Measurements from ENCODE around the gene RAPGEF5. TPM values are rescaled to one million over a fixed set of nuclear protein-coding genes. Genes with fewer than 3 reads are reported as not detected.

The RAPGEF5 gene
- total and polyA plus RNA-seq, 2 donors (not counting 3 experiments of a cell fraction or from before 2014, with no cell fraction given): 10.0 to 43.2 TPM

DNA sequence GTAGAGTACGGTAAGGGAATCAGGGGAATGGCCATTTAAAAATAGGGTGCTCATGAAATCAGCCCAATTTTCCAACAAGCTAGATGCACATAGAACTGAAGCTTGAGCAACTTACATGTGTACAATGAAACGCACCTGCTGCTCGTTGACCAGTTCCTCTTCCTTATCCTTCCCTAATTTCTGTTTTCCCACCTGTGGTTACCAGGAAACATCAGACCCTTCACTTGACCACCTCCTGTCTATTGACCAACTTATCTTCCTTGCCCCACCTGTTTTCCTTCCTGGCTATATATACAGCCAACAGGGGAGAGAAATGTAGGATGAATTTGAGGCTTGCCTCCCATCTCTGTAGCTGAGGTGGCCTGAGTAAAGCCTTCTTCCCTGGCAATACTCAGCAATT is 37.8 kb upstream of the RAPGEF5 start:
- no peaks in the 10 kb centered on the region for H3K27me3 ChIP-seq (ENCODE audit: control insufficient read depth in 2 of 2, insufficient read depth in 2 of 2, low read length in 2 of 2)
- POLR2A ChIA-PET: no interaction called here
- no peak overlapping the region for H3K4me2 ChIP-seq (ENCODE audit: insufficient read depth, low read length)
- dilution Hi-C loops (cut with MboI; ENCODE audit: extremely low pct_ligation_motif_present, low sequenced_read_pairs): no loop called here
- FAIRE-seq: no peak
- H3K36me3 ChIP-seq (ENCODE audit: control insufficient read depth in 2 of 2, extremely low read depth in 1 of 2, insufficient read depth in 2 of 2, low read length in 2 of 2): no peaks in the 10 kb centered on the region
- H3K9me3 ChIP-seq (replicated peaks; ENCODE audit: control insufficient read depth, insufficient read depth, low read length): no peaks in the 10 kb centered on the region
- DNase-seq (ENCODE audit: low read depth, low spot score): no peak
- no peak for TF ChIP-seq JUN (IDR thresholded peaks at IDR 0.05; ENCODE audit: borderline replicate concordance, insufficient read depth, insufficient read length, low read depth)
- TF ChIP-seq, protein P1, sequence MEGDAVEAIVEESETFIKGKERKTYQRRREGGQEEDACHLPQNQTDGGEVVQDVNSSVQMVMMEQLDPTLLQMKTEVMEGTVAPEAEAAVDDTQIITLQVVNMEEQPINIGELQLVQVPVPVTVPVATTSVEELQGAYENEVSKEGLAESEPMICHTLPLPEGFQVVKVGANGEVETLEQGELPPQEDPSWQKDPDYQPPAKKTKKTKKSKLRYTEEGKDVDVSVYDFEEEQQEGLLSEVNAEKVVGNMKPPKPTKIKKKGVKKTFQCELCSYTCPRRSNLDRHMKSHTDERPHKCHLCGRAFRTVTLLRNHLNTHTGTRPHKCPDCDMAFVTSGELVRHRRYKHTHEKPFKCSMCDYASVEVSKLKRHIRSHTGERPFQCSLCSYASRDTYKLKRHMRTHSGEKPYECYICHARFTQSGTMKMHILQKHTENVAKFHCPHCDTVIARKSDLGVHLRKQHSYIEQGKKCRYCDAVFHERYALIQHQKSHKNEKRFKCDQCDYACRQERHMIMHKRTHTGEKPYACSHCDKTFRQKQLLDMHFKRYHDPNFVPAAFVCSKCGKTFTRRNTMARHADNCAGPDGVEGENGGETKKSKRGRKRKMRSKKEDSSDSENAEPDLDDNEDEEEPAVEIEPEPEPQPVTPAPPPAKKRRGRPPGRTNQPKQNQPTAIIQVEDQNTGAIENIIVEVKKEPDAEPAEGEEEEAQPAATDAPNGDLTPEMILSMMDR (IDR thresholded peaks at IDR 0.05; ENCODE audit: extremely low read depth in 1 of 2, insufficient read depth in 1 of 2, low read depth in 1 of 2, low read length in 2 of 2): no peak
- no peak overlapping the region for H3K4me3 ChIP-seq (replicated peaks in 1 of 3; ENCODE audit: insufficient read depth in 1 of 3, low read depth in 1 of 3, low read length in 3 of 3)
- H3K9me1 ChIP-seq (replicated peaks; ENCODE audit: control insufficient read depth, extremely low read depth, insufficient read depth, low read length): no peaks in the 10 kb centered on the region
- H3K27ac ChIP-seq (ENCODE audit: insufficient read depth, low read depth, low read length): no peak overlapping the region
- no peak overlapping the region for H3K9ac ChIP-seq (replicated peaks; ENCODE audit: extremely low read depth, insufficient read depth, low read length)
- H3K79me2 ChIP-seq (ENCODE audit: control insufficient read depth, insufficient read depth, low read length): no peaks in the 10 kb centered on the region
- no peaks in the 10 kb centered on the region for H4K20me1 ChIP-seq (replicated peaks; ENCODE audit: control insufficient read depth, extremely low read depth, insufficient read depth, low read length)
- BruUV-seq (replicated peaks): no TSS peak
- intact Hi-C loops (cut with micrococcal nuclease): no loop called here
- peaks cover 14% of the 10 kb centered on the region for H3K4me1 ChIP-seq (ENCODE audit: control insufficient read depth, extremely low read depth, insufficient read depth, low read length)
- CTCF ChIA-PET: interaction anchor here (1.0 kb wide), 1 partner anchor 37 kb away, joined by 3 read pairs; no protein-coding TSS in a partner anchor
- H2AFZ ChIP-seq (ENCODE audit: low read depth, low read length): no peak overlapping the region

DNA sequence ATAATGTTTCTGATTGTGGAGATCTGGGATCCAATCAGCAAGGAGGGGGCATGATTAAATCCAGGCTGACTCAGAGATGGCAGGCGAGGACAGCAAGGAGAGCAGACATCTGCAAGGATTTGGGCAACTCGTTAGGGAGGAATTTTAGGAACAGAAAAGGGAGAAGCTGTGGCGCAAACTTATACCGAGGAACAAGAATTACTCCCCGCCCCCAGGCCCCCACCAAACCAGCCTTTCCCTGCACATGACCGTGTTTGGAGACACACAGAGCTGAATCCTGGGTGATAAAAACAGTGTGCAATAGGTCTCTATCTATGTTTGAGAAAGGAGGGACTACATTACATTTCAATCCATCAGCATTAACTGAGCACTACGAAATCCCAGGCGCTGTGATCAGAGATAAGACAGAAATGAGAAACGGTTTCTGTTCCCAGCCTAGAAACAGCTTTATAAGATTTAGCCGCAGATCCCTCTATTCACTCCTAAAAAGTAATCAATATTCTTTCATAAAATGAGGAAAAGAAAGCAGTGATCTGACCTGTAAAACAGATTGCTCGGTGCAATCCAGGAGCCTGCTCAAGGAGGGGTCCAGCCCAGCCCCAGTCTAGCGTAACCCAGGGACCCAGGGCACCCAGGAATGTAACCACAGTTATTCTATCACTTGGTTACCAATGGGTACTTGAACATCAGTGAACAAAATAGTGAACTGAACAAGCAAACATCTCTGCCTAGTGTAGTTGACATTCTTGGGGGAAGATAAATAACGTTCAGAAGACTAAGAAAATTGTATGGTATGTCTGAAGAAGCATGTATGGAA is 37.2 kb upstream of the RAPGEF5 start:
- FAIRE-seq: no peak
- no peak overlapping the region for H2AFZ ChIP-seq (ENCODE audit: low read depth, low read length)
- TF ChIP-seq GATA2 (IDR thresholded peaks at IDR 0.05; ENCODE audit: insufficient read depth, insufficient read length, low read depth, low read length) (no peak), JUN (IDR thresholded peaks at IDR 0.05; ENCODE audit: borderline replicate concordance, insufficient read depth, insufficient read length, low read depth) (no peak), POLR2A (IDR thresholded peaks at IDR 0.05; ENCODE audit: low read depth, low read length) (no peak), FOS (IDR thresholded peaks at IDR 0.05; ENCODE audit: borderline replicate concordance, insufficient read depth, low read length) (no peak)
- CTCF ChIA-PET: interaction anchor here (1.0 kb wide), 1 partner anchor 37 kb away, joined by 3 read pairs; no protein-coding TSS in a partner anchor
- H4K20me1 ChIP-seq (replicated peaks; ENCODE audit: control insufficient read depth, extremely low read depth, insufficient read depth, low read length): no peaks in the 10 kb centered on the region
- H3K4me1 ChIP-seq (ENCODE audit: control insufficient read depth, extremely low read depth, insufficient read depth, low read length): peaks cover 14% of the 10 kb centered on the region
- no peaks in the 10 kb centered on the region for H3K36me3 ChIP-seq (ENCODE audit: control insufficient read depth in 2 of 2, extremely low read depth in 1 of 2, insufficient read depth in 2 of 2, low read length in 2 of 2)
- H3K79me2 ChIP-seq (ENCODE audit: control insufficient read depth, insufficient read depth, low read length): no peaks in the 10 kb centered on the region
- no peaks in the 10 kb centered on the region for H3K9me3 ChIP-seq (replicated peaks; ENCODE audit: control insufficient read depth, insufficient read depth, low read length)
- intact Hi-C loops (cut with micrococcal nuclease): no loop called here
- H3K4me2 ChIP-seq (ENCODE audit: insufficient read depth, low read length): no peak overlapping the region
- BruUV-seq (replicated peaks): no TSS peak
- POLR2A ChIA-PET: no interaction called here
- no peaks in the 10 kb centered on the region for H3K9me1 ChIP-seq (replicated peaks; ENCODE audit: control insufficient read depth, extremely low read depth, insufficient read depth, low read length)
- H3K4me3 ChIP-seq (replicated peaks in 1 of 3; ENCODE audit: insufficient read depth in 1 of 3, low read depth in 1 of 3, low read length in 3 of 3): no peak overlapping the region
- no peak for DNase-seq (ENCODE audit: low read depth, low spot score)
- H3K27me3 ChIP-seq (ENCODE audit: control insufficient read depth in 2 of 2, insufficient read depth in 2 of 2, low read length in 2 of 2): no peaks in the 10 kb centered on the region
- dilution Hi-C loops (cut with MboI; ENCODE audit: extremely low pct_ligation_motif_present, low sequenced_read_pairs): no loop called here
- no peak overlapping the region for H3K9ac ChIP-seq (replicated peaks; ENCODE audit: extremely low read depth, insufficient read depth, low read length)
- H3K27ac ChIP-seq (ENCODE audit: insufficient read depth, low read depth, low read length): no peak overlapping the region

Measured in endothelial cell of umbilical vein (primary cell).